HepG2 (cell line): ENCODE data around the gene MTFP1. TPM values are rescaled to one million over a fixed set of nuclear protein-coding genes. Genes with fewer than 3 reads are reported as not detected.
A peak's percentile ranks its signal among the peaks of the same experiment; 100 is the strongest.

Experiments
- AKNA ChIP-seq: sonication (generic); formaldehyde crosslinking; IDR thresholded peaks from 2 replicates; pipeline ENCODE4 v1.4.0; 2020; ENCODE audit warnings: missing genetic modification reagents, borderline replicate concordance
- ARHGAP35 ChIP-seq: sonication (generic); formaldehyde crosslinking; IDR thresholded peaks from 2 replicates; pipeline ENCODE4 v1.9.0; 2022; ENCODE audit warnings: mild to moderate bottlenecking, inconsistent platforms, moderate library complexity, missing genetic modification reagents, borderline replicate concordance
- HMGXB4 ChIP-seq, 2 experiments: sonication (generic) in 1 of 2; formaldehyde crosslinking in 1 of 2; IDR thresholded peaks; 2 replicates each; pipeline versions ENCODE4 v1.4.0 to v1.6.1; 2018 to 2020; ENCODE audit warnings: missing genetic modification reagents in 2 of 2, borderline replicate concordance in 1 of 2, low read depth in 1 of 2, mild to moderate bottlenecking in 1 of 2, missing biosample characterization in 1 of 2
- IRF2 ChIP-seq: IDR thresholded peaks from 2 replicates; pipeline ENCODE4 v1.6.1; 2018; ENCODE audit warnings: missing genetic modification reagents, missing compliant biosample characterization
- KLF12 ChIP-seq: sonication (generic); formaldehyde crosslinking; IDR thresholded peaks from 2 replicates; pipeline ENCODE4 v1.4.0; 2020; ENCODE audit warnings: missing genetic modification reagents, borderline replicate concordance
- NCOA2 ChIP-seq: sonication (generic); formaldehyde crosslinking; IDR thresholded peaks from 2 replicates; pipeline ENCODE4 v1.8.0; 2022; ENCODE audit warnings: inconsistent platforms
- NFE2 ChIP-seq: sonication (generic); formaldehyde crosslinking; IDR thresholded peaks from 2 replicates; pipeline ENCODE4 v1.4.0; 2020; ENCODE audit warnings: missing genetic modification reagents
- TMF1 ChIP-seq: sonication (generic); formaldehyde crosslinking; IDR thresholded peaks from 2 replicates; pipeline ENCODE4 v1.8.1; 2022; ENCODE audit warnings: low read depth, missing genetic modification reagents
- ZFX ChIP-seq: sonication (generic); formaldehyde crosslinking; IDR thresholded peaks from 2 replicates; pipeline ENCODE4 v1.4.0; 2020; ENCODE audit warnings: mild to moderate bottlenecking, low read depth, missing genetic modification reagents, moderate library complexity
- ZSCAN29 ChIP-seq: sonication (generic); formaldehyde crosslinking; conservative IDR thresholded peaks from 2 replicates; pipeline ENCODE4 v1.4.0; 2020; ENCODE audit warnings: mild to moderate bottlenecking, missing genetic modification reagents
- polyA plus RNA-seq, 8 experiments: library from polyadenylated mRNA; depleted of rRNA in 3 of 8; stranded (reverse) in 7 of 8; unstranded in 1 of 8; fragments of >200 nt; fragmentation: Illumina TruSeq in 4 of 8; extraction: Trizol in 4 of 8; gene quantifications; 2 replicates each; pipeline versions ENCODE4 v1.2.1 to v1.2.3, GENCODE V29; 2011 to 2016; ENCODE audit warnings: low read depth in 4 of 8, missing spikeins in 1 of 8, mixed read lengths in 1 of 8; ENCODE audit not compliant: insufficient read depth in 1 of 8
- total RNA-seq, 5 experiments: library from RNA; depleted of rRNA; stranded (reverse); fragments of >200 nt; fragmentation: Illumina TruSeq; extraction: Trizol; gene quantifications; 2 replicates each; pipeline ENCODE4 v1.2.3, GENCODE V29; 2016; ENCODE audit warnings: low read depth in 1 of 5

Gene MTFP1
- total and polyA plus RNA-seq, 2 of the 13 experiments (the other 11 are each of a cell fraction or from before 2014, with no cell fraction given): 29.5 to 45.6 TPM

DNA sequence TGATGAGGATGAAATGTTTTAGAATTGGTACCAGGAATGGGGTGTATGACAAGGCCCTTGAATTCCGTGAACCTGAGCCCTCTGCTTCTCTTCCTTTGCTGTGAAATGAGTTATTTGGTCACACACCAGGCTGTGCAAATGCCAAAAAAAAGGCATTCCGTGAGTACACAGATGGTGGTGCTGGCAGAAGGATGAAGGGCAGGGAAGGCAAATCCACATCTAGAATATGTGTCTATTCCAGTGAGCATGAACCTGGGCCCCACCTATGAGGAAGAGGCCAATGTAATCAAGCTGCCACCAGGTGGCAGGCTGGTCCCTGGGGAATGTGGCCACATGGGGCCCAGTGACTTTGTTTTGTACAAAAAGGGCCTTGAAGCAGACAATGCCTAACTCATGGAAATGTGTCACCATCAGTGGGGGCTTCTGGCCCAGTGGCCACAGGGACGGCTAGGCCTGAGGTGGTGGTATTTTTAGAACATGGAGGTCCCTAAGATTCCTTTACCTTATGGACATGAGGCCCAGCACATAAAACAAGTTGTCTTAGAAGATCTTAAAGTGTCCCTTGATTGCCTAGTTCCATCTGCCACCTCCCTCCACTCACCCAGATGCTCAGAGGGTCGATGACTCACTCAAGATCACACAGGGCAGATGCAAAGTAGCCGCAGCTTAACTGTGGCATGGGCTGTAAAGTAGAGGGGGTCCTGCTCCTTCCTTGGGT, 34.4 kb upstream of the MTFP1 start (continued):
- TF ChIP-seq ZFX (CRISPR knock-in tag): peak; percentile 62; the same call in 1 of the 2 replicates
- TF ChIP-seq KLF12 (CRISPR knock-in tag): no peak
- TF ChIP-seq ARHGAP35 (CRISPR knock-in tag): no peak
- no peak for TF ChIP-seq AKNA (CRISPR knock-in tag)
- TF ChIP-seq ZSCAN29 (CRISPR knock-in tag): no peak
- no peak for TF ChIP-seq NCOA2 (CRISPR knock-in tag)
- TF ChIP-seq IRF2 (CRISPR knock-in tag): peak; percentile 77
- peak; percentile 39 to 81; a peak in 1 of 4 replicates for TF ChIP-seq HMGXB4 (CRISPR knock-in tag; IDR thresholded peaks at IDR 0.05; ENCODE audit: borderline replicate concordance in 1 of 2, low read depth in 1 of 2)
- TF ChIP-seq NFE2 (CRISPR knock-in tag): no peak
- no peak for TF ChIP-seq TMF1 (CRISPR knock-in tag)
